ENCODE measurements around the gene TNRC18. TPM values are rescaled to one million over a fixed set of nuclear protein-coding genes. Genes with fewer than 3 reads are reported as not detected.
"Not testable (repeated sequence)": the region's sequence is repeated elsewhere in the genome, so short reads cannot be mapped to it uniquely, and the experiment has no call there.

The TNRC18 gene
- total RNA-seq, 2 experiments from 2014 or later = 36.0 to 43.8 TPM

DNA sequence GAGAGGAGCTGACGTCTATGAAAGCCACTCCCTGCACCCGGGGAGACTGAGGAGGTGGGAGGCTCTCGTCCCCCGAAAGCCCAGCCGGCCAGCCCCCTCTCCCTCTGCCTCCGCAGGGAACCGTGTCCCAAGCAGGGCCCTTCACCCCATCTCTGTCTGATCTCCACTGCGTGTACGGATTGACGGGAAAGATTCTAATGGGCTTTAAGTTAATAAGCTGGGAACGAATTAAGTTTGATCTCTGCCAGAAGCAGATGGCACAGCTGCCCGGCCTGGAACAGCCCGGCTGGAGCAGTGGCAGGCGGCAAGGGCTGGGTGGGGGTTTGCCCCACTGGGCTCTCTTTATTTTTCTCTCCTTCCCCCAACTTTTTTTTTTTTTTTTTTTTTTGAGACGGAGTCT, 147.0 kb downstream of the TNRC18 start:
- CTCF ChIA-PET = no interaction called here
- Mint-ChIP-seq H3K4me3 (no peak overlapping the region), H3K9me3 (no peaks in the 10 kb centered on the region)

GRCh38 chr7:5276123-5276522, 147.5 kb downstream of the TNRC18 start:
- H3K27ac Mint-ChIP-seq; H3K4me1 Mint-ChIP-seq (ENCODE audit: low read depth); H3K4me3 Mint-ChIP-seq; CTCF ChIA-PET; intact Hi-C loops (cut with micrococcal nuclease); DNase-seq; H3K9me3 Mint-ChIP-seq; H3K36me3 Mint-ChIP-seq (ENCODE audit: low read depth); H3K27me3 Mint-ChIP-seq (ENCODE audit: low read depth): not testable (repeated sequence)

More for the DNA sequence above, 147.0 kb downstream of the TNRC18 start:
- Mint-ChIP-seq H3K36me3 (ENCODE audit: low read depth) (no peaks in the 10 kb centered on the region), H3K27ac (no peak overlapping the region), H3K27me3 (ENCODE audit: low read depth) (peaks cover 2% of the 10 kb centered on the region), H3K4me1 (ENCODE audit: low read depth) (no peaks in the 10 kb centered on the region)
- DNase-seq = no peak
- intact Hi-C loops (cut with micrococcal nuclease) = no loop called here

DNA sequence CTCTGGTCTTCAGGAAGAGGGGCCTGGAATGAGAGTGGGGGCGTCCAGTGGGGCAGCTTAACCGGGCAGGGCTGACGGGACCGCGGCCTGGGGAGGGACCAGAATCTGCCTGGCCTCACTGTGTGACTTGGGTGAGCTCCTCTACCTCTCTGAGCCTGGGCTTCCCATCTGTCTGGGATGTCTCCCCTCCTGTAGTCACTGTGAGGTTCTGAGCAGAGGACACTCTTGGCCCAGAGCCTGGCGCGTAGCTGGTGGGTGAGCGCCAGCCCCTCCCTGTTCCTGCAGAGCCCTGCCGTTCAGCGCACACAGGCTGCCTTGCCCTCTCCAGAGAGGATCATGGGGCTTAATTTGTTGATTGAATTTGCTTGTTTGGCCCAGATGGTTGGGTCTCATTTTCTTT, 148.1 kb downstream of the TNRC18 start:
- H3K27me3 Mint-ChIP-seq (ENCODE audit: low read depth); CTCF ChIA-PET; intact Hi-C loops (cut with micrococcal nuclease); H3K4me3 Mint-ChIP-seq; H3K36me3 Mint-ChIP-seq (ENCODE audit: low read depth); H3K27ac Mint-ChIP-seq; H3K9me3 Mint-ChIP-seq; H3K4me1 Mint-ChIP-seq (ENCODE audit: low read depth); DNase-seq: not testable (repeated sequence)

- H3K36me3 Mint-ChIP-seq (ENCODE audit: low read depth); H3K9me3 Mint-ChIP-seq; CTCF ChIA-PET; H3K4me3 Mint-ChIP-seq; H3K27ac Mint-ChIP-seq; H3K27me3 Mint-ChIP-seq (ENCODE audit: low read depth); DNase-seq; intact Hi-C loops (cut with micrococcal nuclease); H3K4me1 Mint-ChIP-seq (ENCODE audit: low read depth): not testable (repeated sequence)
These were observed 148.6 kb downstream of the TNRC18 start for GRCh38 chr7:5274985-5275431.

DNA sequence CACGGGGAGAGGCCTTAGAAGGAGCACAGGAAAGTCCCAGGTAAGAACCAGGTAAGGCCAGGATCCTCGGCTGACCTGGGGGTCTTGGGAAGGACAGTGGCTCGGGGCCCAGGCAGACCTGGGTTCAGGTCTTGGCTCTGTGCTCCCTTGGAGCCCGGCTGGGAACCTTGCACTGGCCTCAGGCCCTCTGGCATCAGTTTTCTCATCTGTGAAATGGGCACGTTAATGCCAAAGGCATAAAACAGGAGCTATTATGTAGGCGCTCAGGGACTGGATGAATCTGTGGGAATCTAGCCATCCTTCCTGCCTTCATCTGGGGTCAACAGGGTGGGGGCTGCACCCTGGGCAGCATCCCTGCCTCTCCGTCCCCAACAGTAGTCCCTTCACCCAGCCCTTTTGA, 149.2 kb downstream of the TNRC18 start:
- Mint-ChIP-seq H3K4me1 (ENCODE audit: low read depth) (no peaks in the 10 kb centered on the region), H3K4me3 (no peak overlapping the region), H3K27ac (no peak overlapping the region), H3K36me3 (ENCODE audit: low read depth) (no peaks in the 10 kb centered on the region), H3K9me3 (no peaks in the 10 kb centered on the region), H3K27me3 (ENCODE audit: low read depth) (peaks cover 2% of the 10 kb centered on the region)
- no peak for DNase-seq
- CTCF ChIA-PET = no interaction called here
- intact Hi-C loops (cut with micrococcal nuclease) = no loop called here

GRCh38 chr7:5273831-5274405, 149.7 kb downstream of the TNRC18 start:
- CTCF ChIA-PET; H3K4me3 Mint-ChIP-seq; H3K27ac Mint-ChIP-seq; DNase-seq; H3K36me3 Mint-ChIP-seq (ENCODE audit: low read depth); H3K4me1 Mint-ChIP-seq (ENCODE audit: low read depth); H3K27me3 Mint-ChIP-seq (ENCODE audit: low read depth); intact Hi-C loops (cut with micrococcal nuclease); H3K9me3 Mint-ChIP-seq: not testable (repeated sequence)

- peaks cover 2% of the 10 kb centered on the region for H3K27me3 Mint-ChIP-seq (ENCODE audit: low read depth)
- CTCF ChIA-PET = no interaction called here
These were observed 152.8 kb downstream of the TNRC18 start for GRCh38 chr7:5270788-5271187.

DNA sequence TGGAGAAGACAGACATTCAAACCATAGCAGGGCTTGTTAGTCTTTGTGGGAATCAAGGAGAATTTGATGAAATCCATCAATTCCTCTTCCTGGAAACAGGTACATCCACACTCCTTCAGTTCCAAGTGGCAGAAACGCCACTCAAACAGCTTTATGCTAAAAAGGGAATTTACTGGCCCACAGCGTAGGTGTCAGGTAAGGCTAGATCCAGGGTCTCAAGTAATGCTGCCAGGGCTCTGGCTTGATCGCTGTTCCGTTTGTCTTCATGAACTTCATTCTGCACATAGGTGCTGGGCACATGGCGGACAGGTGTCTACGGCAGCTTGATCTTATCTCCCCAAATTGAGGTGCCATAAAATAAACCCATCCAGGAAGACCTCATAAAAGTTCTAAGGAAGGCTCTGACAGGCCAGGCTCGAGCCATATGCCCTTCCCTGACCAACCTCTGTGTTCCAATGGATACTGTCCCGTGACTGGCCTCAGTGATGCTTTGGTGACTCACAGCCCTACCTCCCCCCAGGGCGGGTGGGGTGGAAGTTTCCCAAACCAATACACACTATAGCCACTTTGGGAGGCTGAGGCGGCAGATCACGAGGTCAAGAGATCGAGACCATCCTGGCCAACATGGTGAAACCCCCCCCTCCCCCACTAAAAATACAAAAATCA, 153.5 kb downstream of the TNRC18 start:
- DNase-seq; CTCF ChIA-PET; H3K4me1 Mint-ChIP-seq (ENCODE audit: low read depth); H3K9me3 Mint-ChIP-seq; intact Hi-C loops (cut with micrococcal nuclease); H3K27me3 Mint-ChIP-seq (ENCODE audit: low read depth); H3K4me3 Mint-ChIP-seq; H3K27ac Mint-ChIP-seq; H3K36me3 Mint-ChIP-seq (ENCODE audit: low read depth): not testable (repeated sequence)

More at GRCh38 chr7:5270788-5271187, 152.8 kb downstream of the TNRC18 start:
- Mint-ChIP-seq H3K36me3 (ENCODE audit: low read depth) (no peaks in the 10 kb centered on the region), H3K4me1 (ENCODE audit: low read depth) (no peaks in the 10 kb centered on the region), H3K4me3 (no peak overlapping the region), H3K27ac (no peak overlapping the region), H3K9me3 (no peaks in the 10 kb centered on the region)
- intact Hi-C loops (cut with micrococcal nuclease) = no loop called here
- no peak for DNase-seq

DNA sequence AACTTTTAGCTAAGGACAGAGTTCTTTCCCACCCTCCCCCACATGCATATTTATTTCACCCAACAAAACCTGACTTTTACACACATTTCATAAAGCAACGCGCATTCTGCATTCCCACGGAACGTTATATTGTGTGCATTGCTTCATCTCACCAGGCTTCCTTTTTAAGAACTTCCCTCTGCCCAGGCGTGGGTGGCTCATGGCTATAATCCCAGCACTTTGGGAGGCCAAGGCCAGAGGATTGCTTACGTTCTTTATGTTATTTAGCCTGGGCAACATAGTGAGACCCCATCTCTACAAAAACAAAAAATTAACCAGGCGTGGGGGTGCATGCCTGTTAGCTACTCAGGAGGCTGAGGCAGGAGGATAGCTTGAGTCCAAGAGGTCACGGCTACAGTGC, 155.8 kb downstream of the TNRC18 start:
- H3K27me3 Mint-ChIP-seq (ENCODE audit: low read depth); intact Hi-C loops (cut with micrococcal nuclease); DNase-seq; H3K9me3 Mint-ChIP-seq; H3K4me3 Mint-ChIP-seq; H3K4me1 Mint-ChIP-seq (ENCODE audit: low read depth); H3K27ac Mint-ChIP-seq; H3K36me3 Mint-ChIP-seq (ENCODE audit: low read depth); CTCF ChIA-PET: not testable (repeated sequence)

DNA sequence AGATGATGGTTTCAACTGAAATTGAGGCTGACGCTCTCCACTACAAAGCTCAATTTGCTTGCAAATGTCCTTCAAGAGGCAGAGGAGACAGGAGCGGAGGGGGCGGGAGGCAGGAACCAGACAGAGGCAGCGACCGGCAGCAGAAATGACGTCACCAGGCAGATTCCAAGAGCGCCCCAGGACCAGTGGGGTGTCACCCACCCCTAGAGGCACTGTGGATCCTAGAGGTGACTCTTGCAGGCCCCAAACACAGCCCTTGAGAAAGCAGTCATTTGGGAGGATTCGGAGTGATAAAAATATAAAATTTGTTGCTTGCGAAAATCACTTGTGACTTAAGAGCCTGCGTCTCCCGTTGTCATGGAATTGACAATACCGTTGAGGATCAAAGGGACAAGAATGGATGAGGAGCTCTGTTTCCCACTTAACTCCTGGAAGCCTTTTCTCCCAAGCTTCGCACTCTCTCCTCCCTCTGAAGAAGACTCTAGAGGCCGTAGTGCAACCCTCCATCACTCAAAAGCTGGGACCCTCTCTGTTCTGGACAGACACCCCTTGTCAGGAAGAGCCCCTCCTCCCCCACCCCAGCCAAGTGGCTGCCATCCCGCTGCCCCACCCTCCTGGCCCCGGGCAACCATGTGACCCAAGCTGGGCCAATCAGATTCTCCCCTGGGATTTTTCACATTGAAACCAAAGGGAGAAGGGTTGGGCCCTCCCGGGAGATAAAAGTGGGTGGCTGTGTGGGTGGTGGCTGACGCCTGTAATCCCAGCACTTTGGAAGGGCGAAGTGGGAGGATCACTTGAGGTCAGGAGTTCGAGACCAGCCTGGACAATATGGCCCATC, 157.2 kb downstream of the TNRC18 start:
- DNase-seq = no peak
- intact Hi-C loops (cut with micrococcal nuclease) = no loop called here
- Mint-ChIP-seq H3K36me3 (ENCODE audit: low read depth) (no peaks in the 10 kb centered on the region), H3K27me3 (ENCODE audit: low read depth) (no peaks in the 10 kb centered on the region), H3K4me3 (no peak overlapping the region), H3K27ac (no peak overlapping the region), H3K9me3 (no peaks in the 10 kb centered on the region), H3K4me1 (ENCODE audit: low read depth) (no peaks in the 10 kb centered on the region)
- CTCF ChIA-PET = no interaction called here

DNA sequence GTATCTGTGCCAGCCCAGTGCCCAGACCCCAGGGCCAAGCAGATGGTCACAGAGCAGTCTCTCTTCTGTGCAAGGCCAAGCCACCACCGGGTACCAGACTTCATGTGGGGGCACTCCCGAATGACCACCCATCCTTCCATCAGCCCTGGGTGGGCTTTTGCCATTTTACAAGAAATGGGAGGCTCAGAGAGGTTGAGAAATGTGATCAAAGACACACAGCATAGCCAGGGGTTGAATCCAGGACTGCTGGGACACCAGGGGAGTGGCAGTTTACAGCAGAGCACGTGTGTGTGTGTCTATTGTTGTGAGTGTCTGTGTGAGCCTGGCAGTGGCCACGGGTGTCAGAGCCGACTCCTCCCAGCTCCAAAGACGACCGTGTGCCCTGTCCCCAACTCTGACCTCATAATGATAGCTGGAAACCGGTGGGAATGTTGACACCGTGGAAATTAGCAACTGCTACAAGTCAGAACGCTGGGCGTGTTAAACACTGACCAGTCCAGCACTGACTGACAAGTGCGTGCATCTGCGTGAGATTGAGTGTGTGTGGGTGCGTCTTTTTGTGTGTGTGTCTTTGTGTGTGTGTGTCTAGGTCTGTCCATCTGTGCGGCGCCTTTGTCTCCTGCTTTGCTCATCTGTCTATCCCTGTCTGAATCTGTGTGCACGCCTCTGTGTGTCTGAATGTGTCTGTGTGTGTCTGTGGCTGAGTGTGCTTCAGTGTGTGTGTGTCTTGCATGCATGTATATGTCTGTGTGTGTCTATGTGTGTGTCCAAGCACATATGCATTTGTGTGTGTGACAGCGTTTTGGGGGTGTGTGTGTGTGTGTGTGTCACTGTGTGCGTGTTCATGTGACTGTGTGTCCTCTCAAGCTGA, 158.1 kb downstream of the TNRC18 start:
- H3K27ac Mint-ChIP-seq = no peak overlapping the region
- no peak for DNase-seq
- no peaks in the 10 kb centered on the region for H3K36me3 Mint-ChIP-seq (ENCODE audit: low read depth)
- H3K9me3 Mint-ChIP-seq = no peaks in the 10 kb centered on the region
- no peaks in the 10 kb centered on the region for H3K27me3 Mint-ChIP-seq (ENCODE audit: low read depth)
- no peak overlapping the region for H3K4me3 Mint-ChIP-seq
- CTCF ChIA-PET = no interaction called here
- intact Hi-C loops (cut with micrococcal nuclease) = no loop called here
- H3K4me1 Mint-ChIP-seq (ENCODE audit: low read depth) = no peaks in the 10 kb centered on the region

- CTCF ChIA-PET; H3K36me3 Mint-ChIP-seq (ENCODE audit: low read depth); H3K27ac Mint-ChIP-seq; H3K27me3 Mint-ChIP-seq (ENCODE audit: low read depth); DNase-seq; H3K9me3 Mint-ChIP-seq; intact Hi-C loops (cut with micrococcal nuclease); H3K4me1 Mint-ChIP-seq (ENCODE audit: low read depth); H3K4me3 Mint-ChIP-seq: not testable (repeated sequence)
These were observed 160.6 kb downstream of the TNRC18 start for GRCh38 chr7:5263066-5263465.
